GM23338 (cell line): ENCODE data around the gene MCTP1. TPM values are rescaled to one million over a fixed set of nuclear protein-coding genes. Genes with fewer than 3 reads are reported as not detected.

Experiments used
- ATAC-seq: fragments of 200-7000 bp; cut with Tn5 transposase; 3 replicates; pipeline ENCODE4 v1.9.1; 2020
- DNase-seq: peaks from one replicate; pipeline ENCODE4 v3.0.0-alpha.2; 2015; ENCODE audit warnings: low spot score
- H2AFZ ChIP-seq: fragments of 200-600 bp; sonication (generic); 2 replicates; pipeline ENCODE4 v1.8.0; 2016; ENCODE audit warnings: antibody characterized with exemption, mild to moderate bottlenecking, moderate library complexity
- H3F3A ChIP-seq: fragments of 200-600 bp; sonication (generic); replicated peaks from 2 replicates; pipeline ENCODE4 v1.8.0; 2017; ENCODE audit warnings: antibody characterized with exemption, mixed run types, low read depth
- H3K27ac ChIP-seq: fragments of 200-600 bp; sonication (generic); 2 replicates; pipeline ENCODE4 v1.6.1; 2016; ENCODE audit warnings: low read depth
- H3K27me3 ChIP-seq: fragments of 200-600 bp; sonication (generic); 2 replicates; pipeline ENCODE4 v1.8.0; 2016; ENCODE audit warnings: mild to moderate bottlenecking, mixed run types, moderate library complexity; ENCODE audit not compliant: insufficient read depth
- H3K36me3 ChIP-seq: fragments of 200-600 bp; sonication (generic); 2 replicates; pipeline ENCODE4 v1.8.0; 2016; ENCODE audit warnings: mild to moderate bottlenecking; ENCODE audit not compliant: insufficient read depth
- H3K4me1 ChIP-seq: fragments of 200-600 bp; sonication (generic); 2 replicates; pipeline ENCODE4 v1.8.0; 2016; ENCODE audit warnings: mild to moderate bottlenecking, moderate library complexity; ENCODE audit not compliant: insufficient read depth
- H3K4me2 ChIP-seq: fragments of 200-600 bp; sonication (generic); 2 replicates; pipeline ENCODE4 v1.7.1; 2017; ENCODE audit warnings: mixed run types
- H3K4me3 ChIP-seq: fragments of 200-600 bp; sonication (generic); 2 replicates; pipeline ENCODE4 v1.6.1; 2016; ENCODE audit warnings: mixed run types
- H3K79me2 ChIP-seq: fragments of 200-600 bp; sonication (generic); replicated peaks from 2 replicates; pipeline ENCODE4 v1.8.0; 2017; ENCODE audit warnings: mild to moderate bottlenecking; ENCODE audit not compliant: insufficient read depth
- H3K9me2 ChIP-seq: fragments of 200-600 bp; sonication (generic); 2 replicates; pipeline ENCODE4 v1.8.0; 2017; ENCODE audit not compliant: insufficient read depth
- H4K20me1 ChIP-seq: fragments of 200-600 bp; sonication (generic); replicated peaks from 2 replicates; pipeline ENCODE4 v1.8.0; 2017; ENCODE audit warnings: mild to moderate bottlenecking; ENCODE audit not compliant: insufficient read depth
- H3K27ac Mint-ChIP-seq: 2 replicates; pipeline ENCODE4 v1.8.0; 2020; ENCODE audit warnings: inconsistent platforms, mild to moderate bottlenecking, moderate library complexity, mixed read lengths
- H3K27me3 Mint-ChIP-seq: 3 replicates; pipeline ENCODE4 v1.8.0; 2022; ENCODE audit warnings: low read depth, mild to moderate bottlenecking, moderate library complexity, mixed read lengths, inconsistent platforms; ENCODE audit not compliant: insufficient read depth, poor library complexity
- H3K36me3 Mint-ChIP-seq: 3 replicates; pipeline ENCODE4 v1.8.0; 2021; ENCODE audit warnings: low read depth, mild to moderate bottlenecking, inconsistent platforms, moderate library complexity, mixed read lengths
- H3K4me1 Mint-ChIP-seq: 3 replicates; pipeline ENCODE4 v1.8.0; 2020; ENCODE audit warnings: mild to moderate bottlenecking, inconsistent platforms, mixed read lengths
- H3K4me3 Mint-ChIP-seq: 3 replicates; pipeline ENCODE4 v1.8.0; 2021; ENCODE audit warnings: moderate library complexity, mild to moderate bottlenecking, inconsistent platforms, mixed read lengths
- H3K9me3 Mint-ChIP-seq: 3 replicates; pipeline ENCODE4 v1.8.0; 2020; ENCODE audit warnings: moderate library complexity, mild to moderate bottlenecking, inconsistent platforms, mixed read lengths
- CREB1 ChIP-seq: fragments of 250-450 bp; sonication (Bioruptor Pico); IDR thresholded peaks from 2 replicates; pipeline ENCODE4 v1.5.0; 2020; ENCODE audit warnings: low read depth, mild to moderate bottlenecking, moderate library complexity
- CTCF ChIP-seq, 2 experiments: fragments of 200-600 bp in 1 of 2; sonication (generic) in 1 of 2; conservative IDR thresholded peaks; 2 replicates each; pipeline versions ENCODE4 v1.5.1 to v1.6.1; 2016 to 2017; ENCODE audit warnings: antibody characterized with exemption in 2 of 2, low read depth in 2 of 2, mild to moderate bottlenecking in 2 of 2, moderate library complexity in 1 of 2
- ETS1 ChIP-seq: IDR thresholded peaks from 2 replicates; pipeline ENCODE4 v1.6.1; 2016; ENCODE audit warnings: antibody characterized with exemption
- EZH2 ChIP-seq: fragments of 200-600 bp; sonication (generic); IDR thresholded peaks from one replicate; pipeline ENCODE4 v1.8.0; 2017; ENCODE audit warnings: antibody characterized with exemption, mild to moderate bottlenecking, low read depth; ENCODE audit not compliant: unreplicated experiment
- EZH2phosphoT487 ChIP-seq: fragments of 200-600 bp; sonication (generic); IDR thresholded peaks from one replicate; pipeline ENCODE4 v1.8.1; 2018; ENCODE audit warnings: antibody characterized with exemption; ENCODE audit not compliant: unreplicated experiment
- JUNB ChIP-seq: IDR thresholded peaks from one replicate; pipeline ENCODE4 v1.6.1; 2016; ENCODE audit warnings: antibody characterized with exemption; ENCODE audit not compliant: unreplicated experiment
- NANOG ChIP-seq: IDR thresholded peaks from 2 replicates; pipeline ENCODE4 v1.6.1; 2016; ENCODE audit warnings: antibody characterized with exemption, borderline replicate concordance
- ZNF114 ChIP-seq: fragments of 250-450 bp; sonication (Bioruptor Pico); IDR thresholded peaks from 2 replicates; pipeline ENCODE4 v1.5.0; 2020; ENCODE audit warnings: mild to moderate bottlenecking, moderate library complexity
- ZNF462 ChIP-seq: fragments of 250-450 bp; sonication (Bioruptor Pico); IDR thresholded peaks from 2 replicates; pipeline ENCODE4 v1.5.0; 2020; ENCODE audit warnings: mild to moderate bottlenecking, moderate library complexity
- polyA plus RNA-seq: library from polyadenylated mRNA; unstranded; fragments of >200 nt; fragmentation: Nextera tagmentation; extraction: Ambion mirVana; gene quantifications from 2 replicates; pipeline ENCODE4 v1.2.1, GENCODE V29; 2016
- total RNA-seq: library from RNA; depleted of rRNA; stranded (reverse); fragments of >200 nt; shearing (Covaris generic); gene quantifications from 2 replicates; pipeline ENCODE4 v1.2.3, GENCODE V29; 2014

Gene MCTP1
- total and polyA plus RNA-seq, 2 experiments from 2014 or later, result 3.7 to 4.2 TPM

GRCh38 chr5:94782383-94782782 lies 502.5 kb downstream of the MCTP1 start:
- Histone ChIP-seq H3F3A (no peaks in the 10 kb centered on the region), H2AFZ (no peak overlapping the region), H3K79me2 (no peaks in the 10 kb centered on the region), H3K27me3 (no peaks in the 10 kb centered on the region), H3K36me3 (no peaks in the 10 kb centered on the region), H4K20me1 (no peaks in the 10 kb centered on the region), H3K4me3 (no peak overlapping the region), H3K4me1 (no peaks in the 10 kb centered on the region), H3K4me2 (no peak overlapping the region), H3K27ac (no peak overlapping the region), H3K9me2 (no peaks in the 10 kb centered on the region)
- no peaks in the 10 kb centered on the region for H3K36me3 Mint-ChIP-seq
- H3K4me3 Mint-ChIP-seq, result no peak overlapping the region
- peaks cover 3% of the 10 kb centered on the region for H3K27me3 Mint-ChIP-seq
- H3K27ac Mint-ChIP-seq, result no peak overlapping the region
- TF ChIP-seq CTCF (conservative IDR thresholded peaks at IDR 0.05; ENCODE audit: low read depth in 2 of 2) (no peak), ETS1 (no peak), EZH2 (no peak), JUNB (no peak)
- H3K9me3 Mint-ChIP-seq, result no peaks in the 10 kb centered on the region
- DNase-seq (no peak), ATAC-seq (no peak)
- H3K4me1 Mint-ChIP-seq, result peaks cover 14% of the 10 kb centered on the region

- Histone ChIP-seq H3K27me3 (no peaks in the 10 kb centered on the region), H3K36me3 (no peaks in the 10 kb centered on the region), H3K4me2 (no peak overlapping the region), H3F3A (no peaks in the 10 kb centered on the region), H2AFZ (no peak overlapping the region), H3K9me2 (no peaks in the 10 kb centered on the region), H3K79me2 (no peaks in the 10 kb centered on the region), H3K27ac (no peak overlapping the region), H3K4me3 (no peak overlapping the region), H3K4me1 (no peaks in the 10 kb centered on the region), H4K20me1 (no peaks in the 10 kb centered on the region)
- H3K4me1 Mint-ChIP-seq, result peaks cover 14% of the 10 kb centered on the region
- H3K27ac Mint-ChIP-seq, result no peak overlapping the region
- no peaks in the 10 kb centered on the region for H3K36me3 Mint-ChIP-seq
- no peaks in the 10 kb centered on the region for H3K9me3 Mint-ChIP-seq
- H3K4me3 Mint-ChIP-seq, result no peak overlapping the region
- DNase-seq, result no peak
- H3K27me3 Mint-ChIP-seq, result peaks cover 3% of the 10 kb centered on the region
- no peak for ATAC-seq
- TF ChIP-seq CTCF (conservative IDR thresholded peaks at IDR 0.05; ENCODE audit: low read depth in 2 of 2) (no peak), EZH2phosphoT487 (no peak), ZNF114 (CRISPR knock-in tag) (no peak), CREB1 (CRISPR knock-in tag) (no peak), NANOG (no peak), ZNF462 (no peak), EZH2 (no peak)
These were observed 505.2 kb downstream of the MCTP1 start for GRCh38 chr5:94779684-94780083.
